ENCODE measurements around the gene COMP.

DNA sequence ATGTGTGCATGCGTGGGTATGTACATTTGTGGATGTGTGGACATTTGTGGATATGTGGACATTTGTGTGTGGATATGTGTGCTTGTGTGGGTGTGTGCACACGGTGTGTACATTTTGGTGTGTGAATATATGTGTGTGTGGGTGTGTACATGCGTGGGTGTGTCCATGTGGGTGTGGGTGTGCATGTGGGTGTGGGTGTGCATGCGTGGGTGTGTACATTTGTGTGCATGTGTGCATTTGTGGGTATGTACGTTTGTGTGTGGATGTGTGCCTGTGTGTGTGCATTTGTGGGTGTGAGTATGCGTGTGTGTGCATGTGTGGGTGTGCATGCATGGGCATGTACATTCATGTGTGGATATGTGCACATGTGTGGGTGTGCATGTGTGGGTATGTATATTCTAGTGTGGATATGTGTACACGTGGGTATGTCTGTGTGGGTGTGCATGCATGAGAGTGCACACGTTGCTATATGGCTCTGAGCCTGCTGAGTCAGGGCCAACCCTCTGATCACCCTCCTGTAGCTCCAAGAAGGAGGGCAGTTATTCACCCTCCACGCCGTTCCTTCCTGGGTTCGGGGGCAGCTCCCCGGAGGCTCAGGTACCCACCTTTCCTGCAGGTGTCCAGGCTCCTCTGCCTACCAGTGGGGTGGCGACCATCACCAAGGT, 20.3 kb downstream of the COMP start:
- TF ChIP-seq, protein P1, sequence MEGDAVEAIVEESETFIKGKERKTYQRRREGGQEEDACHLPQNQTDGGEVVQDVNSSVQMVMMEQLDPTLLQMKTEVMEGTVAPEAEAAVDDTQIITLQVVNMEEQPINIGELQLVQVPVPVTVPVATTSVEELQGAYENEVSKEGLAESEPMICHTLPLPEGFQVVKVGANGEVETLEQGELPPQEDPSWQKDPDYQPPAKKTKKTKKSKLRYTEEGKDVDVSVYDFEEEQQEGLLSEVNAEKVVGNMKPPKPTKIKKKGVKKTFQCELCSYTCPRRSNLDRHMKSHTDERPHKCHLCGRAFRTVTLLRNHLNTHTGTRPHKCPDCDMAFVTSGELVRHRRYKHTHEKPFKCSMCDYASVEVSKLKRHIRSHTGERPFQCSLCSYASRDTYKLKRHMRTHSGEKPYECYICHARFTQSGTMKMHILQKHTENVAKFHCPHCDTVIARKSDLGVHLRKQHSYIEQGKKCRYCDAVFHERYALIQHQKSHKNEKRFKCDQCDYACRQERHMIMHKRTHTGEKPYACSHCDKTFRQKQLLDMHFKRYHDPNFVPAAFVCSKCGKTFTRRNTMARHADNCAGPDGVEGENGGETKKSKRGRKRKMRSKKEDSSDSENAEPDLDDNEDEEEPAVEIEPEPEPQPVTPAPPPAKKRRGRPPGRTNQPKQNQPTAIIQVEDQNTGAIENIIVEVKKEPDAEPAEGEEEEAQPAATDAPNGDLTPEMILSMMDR (IDR thresholded peaks at IDR 0.05): no peak
- no peak for TF ChIP-seq POLR2A (IDR thresholded peaks at IDR 0.05)
- no peak for TF ChIP-seq POLR2AphosphoS5 (IDR thresholded peaks at IDR 0.05)
- TF ChIP-seq EP300 (IDR thresholded peaks at IDR 0.05): no peak

Measured in suprapubic skin (tissue), 4 donors.